Activated T-cell treated with anti-CD3 and anti-CD28 coated beads, Interleukin-2, amount 50 U/mL, for 1 hour (primary cell): ENCODE results near the gene SLC27A2.

Source experiments
- DNase-seq: peaks from one replicate; pipeline ENCODE4 v3.0.0-alpha.2; 2020

Gene SLC27A2

GRCh38 chr15:50281427-50281826 is 99.4 kb downstream of the SLC27A2 start:
- DNase-seq, result no peak
